Measurements from ENCODE around the gene CEP170B. TPM values are rescaled to one million over a fixed set of nuclear protein-coding genes. Genes with fewer than 3 reads are reported as not detected.
"Not testable (repeated sequence)": the region's sequence is repeated elsewhere in the genome, so short reads cannot be mapped to it uniquely, and the experiment has no call there.

CEP170B gene
- total and polyA plus RNA-seq, 2 of the 8 experiments (the other 6 are each of a cell fraction or from before 2014, with no cell fraction given) = 9.1 to 33.8 TPM

DNA sequence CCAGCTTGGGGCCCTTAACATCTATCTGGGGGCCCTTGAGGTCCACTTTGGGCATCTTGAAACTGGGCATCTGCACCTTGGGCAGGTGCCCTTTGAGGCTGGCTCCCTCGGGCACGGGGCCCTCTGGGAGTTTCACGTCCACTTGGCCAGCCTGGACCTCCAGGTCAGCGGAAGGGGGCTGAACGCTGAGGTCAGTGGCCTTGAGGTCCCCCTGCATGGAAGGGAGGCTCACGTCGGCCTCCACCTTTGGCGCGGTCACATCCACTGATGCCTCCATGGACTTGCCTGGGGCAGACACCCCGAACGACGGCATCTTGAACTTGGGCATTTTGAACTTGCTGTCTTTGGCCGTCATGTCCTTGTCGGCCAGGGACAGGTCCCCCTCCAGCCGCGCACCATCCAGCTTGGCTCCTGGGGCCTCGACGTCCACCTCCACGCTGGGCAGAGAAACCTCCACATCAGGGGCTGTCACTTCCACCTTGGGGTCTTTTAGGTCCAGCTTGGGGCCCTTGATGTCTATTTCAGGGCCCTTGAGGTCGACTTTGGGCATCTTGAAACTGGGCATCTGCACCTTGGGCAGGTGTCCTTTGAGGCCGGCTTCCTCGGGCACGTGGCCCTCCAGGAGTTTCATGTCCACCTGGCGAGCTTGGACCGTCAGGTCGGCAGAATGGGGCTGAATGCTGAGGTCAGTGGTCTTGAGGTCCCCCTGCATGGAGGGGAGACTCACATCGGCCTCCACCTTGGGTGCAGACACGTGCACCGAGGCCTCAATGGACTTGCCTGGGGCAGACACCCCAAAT lies 78.3 kb downstream of the CEP170B start:
- not testable (repeated sequence) for H3K23me2 ChIP-seq (ENCODE audit: low read depth, low read length)

More for the DNA sequence above, 78.3 kb downstream of the CEP170B start:
- H2AK5ac ChIP-seq (ENCODE audit: low read depth, low read length); H3K14ac ChIP-seq (ENCODE audit: insufficient read length); DNase-seq (ENCODE audit: low read depth in 1 of 2, low spot score in 2 of 2); H3K27ac ChIP-seq (ENCODE audit: low read depth, low read length); H2AFZ ChIP-seq (ENCODE audit: low read length); CTCF ChIA-PET (ENCODE audit: partially characterized antibody); H2BK5ac ChIP-seq (ENCODE audit: low read depth, low read length); H4K8ac ChIP-seq (ENCODE audit: extremely low read depth, insufficient read depth, low read length); H4K5ac ChIP-seq (ENCODE audit: insufficient read length, low read depth, low read length); H3K9ac ChIP-seq (replicated peaks in 1 of 4; ENCODE audit: extremely low read depth in 1 of 4, low read depth in 3 of 4, low read length in 3 of 4); FAIRE-seq; H3K4ac ChIP-seq (replicated peaks; ENCODE audit: insufficient read length, low read depth, low read length); H3K18ac ChIP-seq (ENCODE audit: extremely low read depth, low read length); H2BK20ac ChIP-seq (ENCODE audit: low read length); H2BK120ac ChIP-seq (replicated peaks; ENCODE audit: low read depth, low read length); H4K91ac ChIP-seq (replicated peaks; ENCODE audit: insufficient read length, low read length); H3K4me2 ChIP-seq (ENCODE audit: insufficient read depth in 1 of 2, low read depth in 2 of 2, low read length in 2 of 2); H3K4me1 ChIP-seq (replicated peaks in 1 of 4; ENCODE audit: control insufficient read depth in 3 of 4, insufficient read depth in 4 of 4, low read length in 3 of 4); POLR2A ChIA-PET (ENCODE audit: partially characterized antibody); H3K79me1 ChIP-seq (ENCODE audit: low read depth, low read length); H3K4me3 ChIP-seq (ENCODE audit: extremely low read depth in 1 of 4, insufficient read depth in 2 of 4, low read depth in 3 of 4, low read length in 4 of 4); H3K23ac ChIP-seq (ENCODE audit: insufficient read length); H2BK12ac ChIP-seq (ENCODE audit: low read depth, low read length); H3K36me3 ChIP-seq (ENCODE audit: control insufficient read depth in 2 of 4, insufficient read depth in 4 of 4, low read length in 3 of 4); H3K79me2 ChIP-seq (ENCODE audit: control insufficient read depth in 1 of 2, insufficient read depth in 2 of 2, low read length in 2 of 2); H2BK15ac ChIP-seq (ENCODE audit: low read length); H3K56ac ChIP-seq (replicated peaks; ENCODE audit: insufficient read length, low read depth, low read length); H4K20me1 ChIP-seq (replicated peaks in 1 of 2; ENCODE audit: control insufficient read depth in 1 of 2, insufficient read depth in 2 of 2, low read length in 2 of 2): not testable (repeated sequence)
- H3K27me3 ChIP-seq (replicated peaks in 1 of 4; ENCODE audit: control insufficient read depth in 3 of 4, extremely low read depth in 1 of 4, insufficient read depth in 3 of 4, low read length in 3 of 4) = peaks cover 0 to 19% (median 7%) of the 10 kb centered on the region in 4 experiments; a peak in 6 of 7 replicates
- H3K9me3 ChIP-seq (ENCODE audit: insufficient read depth in 2 of 2, low read depth in 1 of 2, low read length in 1 of 2) = peaks cover 0 to 57% of the 10 kb centered on the region in 2 experiments; a peak in 1 of 4 replicates
- WGBS, 2 experiments (ENCODE audit: extremely low coverage in 1 of 2, insufficient coverage in 1 of 2, insufficient read length in 1 of 2, insufficient replicate concordance in 2 of 2, low coverage in 1 of 2, low lambda C conversion rate in 2 of 2, missing lambda C conversion rate in 1 of 2) = 92% methylated on average over 24 of the region's 29 CpGs; no CpG with 5 or more reads in 1 of the 2 experiments

Data from H1 (cell line).